Small intestine (tissue), 7 donors: ENCODE data around the gene TDRD7. TPM values are rescaled to one million over a fixed set of nuclear protein-coding genes. Genes with fewer than 3 reads are reported as not detected.
"Not testable (repeated sequence)": the region's sequence is repeated elsewhere in the genome, so short reads cannot be mapped to it uniquely, and the experiment has no call there.

Experiments used
- DNase-seq, 2 donors: peaks; one replicate each; pipeline versions ENCODE4 v3.0.0 to v3.0.0-alpha.2; 2013
- FAIRE-seq: peaks from 2 replicates; lab custom pipeline; 2012; peaks lifted over from hg19 to GRCh38; lab: Jason Lieb, UNC
- H3K27ac ChIP-seq, 3 donors: one replicate each; pipeline ENCODE4 v1.5.1; 2013; ENCODE audit warnings: low read length in 2 of 3, mild to moderate bottlenecking in 2 of 3, control low read depth in 1 of 3, inconsistent platforms in 1 of 3, low read depth in 1 of 3, moderate library complexity in 1 of 3
- H3K27me3 ChIP-seq, 3 donors: one replicate each; pipeline ENCODE4 v1.6.1; 2013; ENCODE audit warnings: low read length in 3 of 3, inconsistent platforms in 1 of 3; ENCODE audit not compliant: control insufficient read depth in 3 of 3, insufficient read depth in 3 of 3
- H3K36me3 ChIP-seq, 3 donors: one replicate each; pipeline ENCODE4 v1.6.1; 2013; ENCODE audit warnings: low read length in 3 of 3, inconsistent platforms in 1 of 3, low read depth in 1 of 3, mild to moderate bottlenecking in 1 of 3, moderate library complexity in 1 of 3; ENCODE audit not compliant: control insufficient read depth in 3 of 3, insufficient read depth in 2 of 3
- H3K4me1 ChIP-seq, 3 donors: one replicate each; pipeline ENCODE4 v1.6.1; 2013; ENCODE audit warnings: low read length in 2 of 3, inconsistent platforms in 1 of 3, low read depth in 1 of 3, mild to moderate bottlenecking in 1 of 3, moderate library complexity in 1 of 3; ENCODE audit not compliant: control insufficient read depth in 3 of 3, insufficient read depth in 2 of 3
- H3K4me3 ChIP-seq, 3 donors: one replicate each; pipeline ENCODE4 v1.5.1; 2013; ENCODE audit warnings: low read length in 3 of 3, control low read depth in 1 of 3, inconsistent platforms in 1 of 3, low read depth in 1 of 3, mild to moderate bottlenecking in 1 of 3, moderate library complexity in 1 of 3
- H3K9me3 ChIP-seq, 2 donors: one replicate each; pipeline ENCODE4 v1.6.1; 2013; ENCODE audit warnings: low read depth in 1 of 2, low read length in 1 of 2; ENCODE audit not compliant: control insufficient read depth in 2 of 2, insufficient read depth in 1 of 2
- WGBS, 3 donors: extraction: QIAGEN DNeasy Blood & Tissue Kit; methylation state at CpG; one replicate each; pipeline ENCODE4 v1.1.7; 2013; 5-methylcytosine and 5-hydroxymethylcytosine counted together
- polyA plus RNA-seq, 4 donors: library from polyadenylated mRNA; stranded (reverse) in 3 of 4; unstranded in 1 of 4; fragments of 200-250 nt in 3 of 4; fragments of 120-200 nt in 1 of 4; gene quantifications; one replicate each; pipeline versions ENCODE4 v1.2.1 to v1.2.3, GENCODE V29; 2013
- donor health status: healthy with polysubstance abuse.
- donor health status: control.
- donor health status: control.
- donor health status: Bipolar disorder and iron deficiency.
- donor health status: healthy.

The TDRD7 gene
- polyA plus RNA-seq, 4 donors = 15.2 to 24.9 (median 20.3) TPM

GRCh38 chr9:97438257-97438656 is 26.4 kb downstream of the TDRD7 start:
- H3K27me3 ChIP-seq = no peaks in the 10 kb centered on the region
- DNase-seq (no peak), FAIRE-seq (no peak)
- peak overlapping the region in 1 of 3 donors; percentile 69 for H3K27ac ChIP-seq
- peaks cover 0 to 28% (median 2%) of the 10 kb centered on the region in 3 donors for H3K4me1 ChIP-seq
- peaks cover 5 to 13% (median 13%) of the 10 kb centered on the region in 3 donors for H3K36me3 ChIP-seq
- H3K4me3 ChIP-seq = no peak overlapping the region
- WGBS, 3 donors = 94 to 100% (median 95%) methylated on average over 2 of the region's 2 CpGs
- H3K9me3 ChIP-seq = no peaks in the 10 kb centered on the region

DNA sequence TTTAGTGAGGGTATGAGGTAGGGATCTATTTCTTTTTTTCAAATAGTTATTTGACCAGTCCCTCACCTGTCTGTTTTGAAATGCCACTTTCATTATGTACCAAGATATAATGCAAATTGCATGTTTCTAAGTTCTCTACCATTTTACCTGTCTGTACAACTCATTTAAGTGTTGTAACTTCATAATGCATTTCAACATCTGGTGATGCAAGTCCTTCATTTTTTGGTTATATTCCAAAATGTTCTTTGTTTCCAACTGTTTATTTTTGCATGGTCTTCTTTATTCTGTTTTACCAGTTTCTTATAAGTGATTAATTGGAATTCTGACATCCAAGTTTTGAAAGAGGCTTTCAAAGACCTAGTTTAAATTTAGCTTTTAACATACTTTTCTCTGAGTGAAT is 26.8 kb downstream of the TDRD7 start:
- H3K27me3 ChIP-seq = no peaks in the 10 kb centered on the region
- FAIRE-seq = no peak
- H3K36me3 ChIP-seq = peaks cover 5 to 13% (median 13%) of the 10 kb centered on the region in 3 donors
- no peaks in the 10 kb centered on the region for H3K9me3 ChIP-seq
- no peak for DNase-seq
- H3K4me1 ChIP-seq = peaks cover 0 to 28% (median 2%) of the 10 kb centered on the region in 3 donors
- H3K27ac ChIP-seq = no peak overlapping the region
- no peak overlapping the region for H3K4me3 ChIP-seq

GRCh38 chr9:97440160-97440559 is 28.3 kb downstream of the TDRD7 start:
- no peak overlapping the region for H3K27ac ChIP-seq
- DNase-seq (no peak), FAIRE-seq (no peak)
- peaks cover 0 to 28% (median 2%) of the 10 kb centered on the region in 3 donors for H3K4me1 ChIP-seq
- 88 to 100% (median 90%) methylated on average over 1 of the region's 1 CpG for WGBS, 3 donors
- peaks cover 4 to 13% (median 9%) of the 10 kb centered on the region in 3 donors for H3K36me3 ChIP-seq
- H3K27me3 ChIP-seq = no peaks in the 10 kb centered on the region
- H3K4me3 ChIP-seq = no peak overlapping the region
- H3K9me3 ChIP-seq = no peaks in the 10 kb centered on the region

- Histone ChIP-seq H3K9me3 (no peaks in the 10 kb centered on the region), H3K27ac (no peak overlapping the region), H3K27me3 (no peaks in the 10 kb centered on the region), H3K4me1 (peaks cover 0 to 26% (median 2%) of the 10 kb centered on the region in 3 donors), H3K4me3 (no peak overlapping the region), H3K36me3 (peaks cover 4 to 19% (median 12%) of the 10 kb centered on the region in 3 donors)
- FAIRE-seq (no peak), DNase-seq (peak in 1 of 2 donors; percentile 67)
- WGBS, 3 donors = 33 to 64% (median 58%) methylated on average over 2 of the region's 2 CpGs
These were observed 29.8 kb downstream of the TDRD7 start for GRCh38 chr9:97441729-97442128.

GRCh38 chr9:97445119-97445701 is 33.3 kb downstream of the TDRD7 start:
- WGBS, 3 donors = 56 to 68% (median 60%) methylated on average over 2 of the region's 2 CpGs
- Histone ChIP-seq H3K27me3 (no peaks in the 10 kb centered on the region), H3K4me1 (peaks cover 0 to 6% (median 1%) of the 10 kb centered on the region in 3 donors), H3K36me3 (peaks cover 4 to 25% (median 7%) of the 10 kb centered on the region in 3 donors), H3K27ac (no peak overlapping the region), H3K4me3 (no peak overlapping the region), H3K9me3 (no peaks in the 10 kb centered on the region)
- DNase-seq = peak in 1 of 2 donors; percentile 47
- FAIRE-seq = no peak

DNA sequence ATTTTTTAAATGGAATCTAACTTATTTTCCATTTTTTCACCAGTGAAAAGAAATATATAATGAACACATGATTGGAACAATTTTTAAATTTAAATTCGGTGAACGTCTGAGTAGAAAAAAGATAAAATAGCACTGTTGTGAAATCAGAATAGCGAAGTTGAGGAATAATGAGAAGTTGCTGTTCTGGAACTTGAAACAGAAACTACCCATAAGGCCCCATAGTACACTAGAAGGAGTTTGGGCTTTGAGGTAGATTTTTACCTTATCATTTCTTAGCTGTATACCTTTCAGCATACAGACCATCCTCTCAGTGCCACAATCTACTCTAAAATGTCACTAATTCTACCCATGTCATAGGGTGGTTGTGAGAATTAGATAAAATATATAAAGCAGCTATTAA is 35.1 kb downstream of the TDRD7 start:
- Histone ChIP-seq H3K9me3 (no peaks in the 10 kb centered on the region), H3K4me3 (no peak overlapping the region), H3K27ac (no peak overlapping the region), H3K27me3 (no peaks in the 10 kb centered on the region), H3K36me3 (peaks cover 4 to 31% (median 9%) of the 10 kb centered on the region in 3 donors), H3K4me1 (peaks cover 0 to 1% (median 0%) of the 10 kb centered on the region in 3 donors)
- FAIRE-seq = no peak
- no peak for DNase-seq
- 80 to 93% (median 91%) methylated on average over 3 of the region's 3 CpGs for WGBS, 3 donors

DNA sequence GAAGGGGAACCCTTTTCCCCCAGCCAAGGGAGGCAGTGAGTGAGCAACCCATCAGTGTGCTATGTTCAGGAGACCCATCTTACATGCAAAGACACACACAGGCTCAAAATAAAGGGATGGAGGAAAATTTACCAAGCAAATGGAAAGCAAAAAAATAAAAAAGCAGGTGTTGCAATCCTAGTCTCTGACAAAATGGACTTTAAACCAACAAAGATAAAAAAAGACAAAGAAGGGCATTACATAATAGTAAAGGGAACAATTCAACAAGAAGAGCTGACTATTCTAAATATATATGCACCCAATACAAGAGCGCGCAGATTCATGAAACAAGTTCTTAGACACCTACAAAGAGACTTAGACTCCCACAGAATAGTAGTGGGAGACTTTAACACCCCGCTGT is 41.7 kb downstream of the TDRD7 start:
- FAIRE-seq, H3K4me1 ChIP-seq, H3K9me3 ChIP-seq, H3K4me3 ChIP-seq, H3K27me3 ChIP-seq, H3K27ac ChIP-seq: not testable (repeated sequence)
- peaks cover 2 to 16% (median 5%) of the 10 kb centered on the region in 3 donors for H3K36me3 ChIP-seq
- peak; percentile 29 to 48 for DNase-seq
- 97 to 100% (median 99%) methylated on average over 3 of the region's 3 CpGs for WGBS, 3 donors

DNA sequence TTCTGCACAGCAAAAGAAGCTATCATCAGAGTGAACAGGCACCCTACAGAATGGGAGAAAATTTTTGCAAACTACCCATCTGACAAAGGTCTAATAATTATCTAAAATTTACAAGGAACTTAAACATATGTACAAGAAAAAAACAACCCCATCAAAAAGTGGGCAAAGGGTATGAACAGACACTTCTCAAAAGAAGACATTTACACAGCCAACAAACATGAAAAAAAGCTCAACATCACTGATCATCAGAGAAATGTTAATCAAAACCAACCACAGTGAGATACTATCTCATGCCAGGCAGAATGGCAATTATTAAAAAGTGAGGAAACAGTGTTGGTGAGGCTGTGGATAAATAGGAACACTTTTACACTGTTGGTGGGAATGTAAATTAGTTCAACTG is 44.9 kb downstream of the TDRD7 start:
- H3K9me3 ChIP-seq, FAIRE-seq, H3K4me1 ChIP-seq, H3K27me3 ChIP-seq, H3K36me3 ChIP-seq, H3K4me3 ChIP-seq, H3K27ac ChIP-seq, DNase-seq: not testable (repeated sequence)

DNA sequence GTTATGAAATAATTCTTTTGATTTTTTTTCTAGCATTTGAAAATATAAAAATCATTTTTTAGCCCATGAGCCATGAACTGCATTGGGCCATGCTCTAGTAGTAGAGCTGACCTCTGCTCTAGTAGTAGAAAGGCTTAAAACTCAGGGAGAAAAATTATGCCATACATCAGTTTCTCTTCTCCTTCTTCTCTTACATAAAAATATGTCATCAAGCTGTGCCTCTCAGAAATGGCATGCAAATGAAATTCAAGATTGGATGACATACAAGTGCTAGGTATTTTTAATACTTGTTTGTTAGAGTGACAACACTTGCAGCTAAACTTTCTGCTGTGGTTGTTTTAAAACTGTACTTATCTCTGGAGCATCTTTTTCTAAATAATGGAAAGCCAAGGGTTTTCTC is 47.4 kb downstream of the TDRD7 start:
- H3K9me3 ChIP-seq = no peaks in the 10 kb centered on the region
- no peak for FAIRE-seq
- H3K4me3 ChIP-seq = no peak overlapping the region
- no peaks in the 10 kb centered on the region for H3K27me3 ChIP-seq
- peaks cover 6 to 13% (median 9%) of the 10 kb centered on the region in 3 donors for H3K36me3 ChIP-seq
- H3K27ac ChIP-seq = no peak overlapping the region
- no peak for DNase-seq
- no peaks in the 10 kb centered on the region for H3K4me1 ChIP-seq
